GM12872 (cell line): ENCODE measurements around the gene NTN3.

Experiments used
- CTCF ChIP-seq: IDR thresholded peaks from 3 replicates; pipeline ENCODE4 v1.5.1; 2011; ENCODE audit warnings: low read depth, mild to moderate bottlenecking, low read length, moderate library complexity; ENCODE audit not compliant: insufficient read depth

The NTN3 gene

GRCh38 chr16:2480948-2481347, 9.9 kb downstream of the NTN3 start:
- no peak for TF ChIP-seq CTCF

- TF ChIP-seq CTCF: no peak
Measured at GRCh38 chr16:2481676-2482075, 10.6 kb downstream of the NTN3 start.

- TF ChIP-seq CTCF: no peak
Measured at GRCh38 chr16:2482249-2482648, 11.2 kb downstream of the NTN3 start.

GRCh38 chr16:2482708-2483534, 11.8 kb downstream of the NTN3 start:
- no peak for TF ChIP-seq CTCF

- no peak for TF ChIP-seq CTCF
Measured at GRCh38 chr16:2483939-2484897, 13.1 kb downstream of the NTN3 start.

GRCh38 chr16:2484898-2485508, 13.9 kb downstream of the NTN3 start:
- TF ChIP-seq CTCF: no peak
